Sigmoid colon (tissue), 7 donors: ENCODE measurements around the gene TMEM59. TPM values are rescaled to one million over a fixed set of nuclear protein-coding genes. Genes with fewer than 3 reads are reported as not detected.

ENCODE experiments used
- DNase-seq: peaks from one replicate; pipeline ENCODE4 v3.0.0-alpha.2; 2019
- H3K27ac ChIP-seq, 4 donors: fragments of 200-600 bp; sonication (generic); one replicate each; pipeline ENCODE4 v1.5.1; 2016 to 2019; ENCODE audit warnings: mild to moderate bottlenecking in 1 of 4
- H3K27me3 ChIP-seq, 3 donors: fragments of 200-600 bp; sonication (generic); one replicate each; pipeline ENCODE4 v1.5.1; 2019; ENCODE audit warnings: mild to moderate bottlenecking in 1 of 3
- H3K36me3 ChIP-seq, 4 donors: fragments of 200-600 bp; sonication (generic); one replicate each; pipeline ENCODE4 v1.5.1; 2016 to 2019
- H3K4me1 ChIP-seq, 4 donors: fragments of 200-600 bp; sonication (generic); one replicate each; pipeline ENCODE4 v1.5.1; 2017 to 2019
- H3K4me3 ChIP-seq, 4 donors: fragments of 200-600 bp; sonication (generic); one replicate each; pipeline ENCODE4 v1.5.1; 2017 to 2019; ENCODE audit warnings: mild to moderate bottlenecking in 2 of 4, moderate library complexity in 1 of 4
- H3K9me3 ChIP-seq, 4 donors: fragments of 200-600 bp in 3 of 4; sonication (generic) in 3 of 4; one replicate each; pipeline versions ENCODE4 v1.5.1 to v1.6.1; 2013 to 2019
- CTCF ChIP-seq, 4 experiments: fragments of 450-650 bp in 3 of 4; fragments of 200-600 bp in 1 of 4; IDR thresholded peaks; one replicate each; pipeline ENCODE4 v1.5.1; 2016 to 2019; ENCODE audit warnings: antibody characterized with exemption in 4 of 4, mild to moderate bottlenecking in 3 of 4, moderate library complexity in 2 of 4
- EP300 ChIP-seq, 4 donors: sonication (generic); formaldehyde crosslinking; IDR thresholded peaks; one replicate each; pipeline ENCODE4 v1.6.1; 2017; ENCODE audit warnings: antibody characterized with exemption in 4 of 4
- POLR2A ChIP-seq, 2 donors: fragments of 450-650 bp; IDR thresholded peaks; one replicate each; pipeline ENCODE4 v1.6.1; 2016; ENCODE audit warnings: antibody characterized with exemption in 2 of 2, mild to moderate bottlenecking in 2 of 2, moderate library complexity in 2 of 2
- POLR2AphosphoS5 ChIP-seq, 4 donors: sonication (generic); formaldehyde crosslinking; IDR thresholded peaks; one replicate each; pipeline ENCODE4 v1.6.1; 2017; ENCODE audit warnings: antibody characterized with exemption in 4 of 4
- WGBS, 2 donors: extraction: QIAGEN DNeasy Blood & Tissue Kit; methylation state at CpG; one replicate each; pipeline ENCODE4 v1.1.7; 2013; 5-methylcytosine and 5-hydroxymethylcytosine counted together
- intact Hi-C: fragments of 100-400 bp; cut with DNase I; formaldehyde crosslinking; loops from one replicate; pipeline ENCODE4 v1.15.1; 2023
- polyA plus RNA-seq, 3 donors: library from polyadenylated mRNA; stranded (reverse); fragments of 200-250 nt; gene quantifications; one replicate each; pipeline ENCODE4 v1.2.3, GENCODE V29; 2013
- total RNA-seq, 4 donors: library from RNA; depleted of rRNA; stranded (reverse); fragments of >200 nt; gene quantifications; one replicate each; pipeline ENCODE4 v1.1.0, GENCODE V29; 2016
- donor health status: healthy with polysubstance abuse.
- donor health status: Bipolar disorder and iron deficiency.
- donor health status: healthy.

The TMEM59 gene
- total and polyA plus RNA-seq, 7 donors, result 114 to 299 (median 207) TPM

GRCh38 chr1:54018635-54019034 is 34.4 kb downstream of the TMEM59 start:
- no peak for DNase-seq
- H3K27ac ChIP-seq, result no peak overlapping the region
- no peak overlapping the region for H3K4me3 ChIP-seq
- intact Hi-C loops, result no loop called here
- H3K36me3 ChIP-seq, result no peaks in the 10 kb centered on the region
- TF ChIP-seq EP300 (IDR thresholded peaks at IDR 0.05) (no peak), POLR2A (IDR thresholded peaks at IDR 0.05) (no peak), POLR2AphosphoS5 (IDR thresholded peaks at IDR 0.05) (no peak), CTCF (IDR thresholded peaks at IDR 0.05) (no peak)
- H3K4me1 ChIP-seq, result no peaks in the 10 kb centered on the region
- peaks cover 0 to 6% (median 0%) of the 10 kb centered on the region in 3 donors for H3K27me3 ChIP-seq
- H3K9me3 ChIP-seq, result no peaks in the 10 kb centered on the region
- WGBS, 2 donors, result 71 to 80% methylated on average over 5 of the region's 5 CpGs

- DNase-seq, result no peak
- Histone ChIP-seq H3K27ac (no peak within 1 kb of the TSS), H3K27me3 (peaks cover 0 to 12% (median 0%) of the 10 kb centered on the region in 3 donors), H3K4me3 (no peak within 1 kb of the TSS), H3K9me3 (no peaks in the 10 kb centered on the region), H3K36me3 (no peaks in the 10 kb centered on the region), H3K4me1 (no peaks in the 10 kb centered on the region)
- intact Hi-C loops, result no loop called here
- 17 to 55% methylated on average over 6 of the region's 6 CpGs for WGBS, 2 donors
- TF ChIP-seq POLR2AphosphoS5 (IDR thresholded peaks at IDR 0.05) (no peak), CTCF (IDR thresholded peaks at IDR 0.05) (no peak), POLR2A (IDR thresholded peaks at IDR 0.05) (no peak), EP300 (IDR thresholded peaks at IDR 0.05) (no peak)
Observed at GRCh38 chr1:54017979-54018378, 35.0 kb downstream of the TMEM59 start, which contains the start of gene LDLRAD1. LDLRAD1 (minus strand) TSS chr1:54018186; CDS start chr1:54018112, 74 bp downstream.

GRCh38 chr1:54016343-54017282 is 36.4 kb downstream of the TMEM59 start:
- no peak overlapping the region for H3K4me3 ChIP-seq
- no peak for DNase-seq
- intact Hi-C loops, result no loop called here
- no peaks in the 10 kb centered on the region for H3K4me1 ChIP-seq
- no peak for TF ChIP-seq CTCF (IDR thresholded peaks at IDR 0.05)
- no peak for TF ChIP-seq POLR2A (IDR thresholded peaks at IDR 0.05)
- H3K27ac ChIP-seq, result no peak overlapping the region
- H3K27me3 ChIP-seq, result peaks cover 0 to 12% (median 0%) of the 10 kb centered on the region in 3 donors
- 37 to 67% methylated on average over 8 of the region's 8 CpGs for WGBS, 2 donors
- no peaks in the 10 kb centered on the region for H3K9me3 ChIP-seq
- H3K36me3 ChIP-seq, result no peaks in the 10 kb centered on the region

- intact Hi-C loops, result no loop called here
- no peaks in the 10 kb centered on the region for H3K36me3 ChIP-seq
- H3K4me3 ChIP-seq, result no peak overlapping the region
- TF ChIP-seq CTCF (IDR thresholded peaks at IDR 0.05), result no peak
- TF ChIP-seq EP300 (IDR thresholded peaks at IDR 0.05), result no peak
- no peak for TF ChIP-seq POLR2AphosphoS5 (IDR thresholded peaks at IDR 0.05)
- no peak for TF ChIP-seq POLR2A (IDR thresholded peaks at IDR 0.05)
- 73 to 77% methylated on average over 17 of the region's 17 CpGs for WGBS, 2 donors
- DNase-seq, result no peak
- H3K9me3 ChIP-seq, result no peaks in the 10 kb centered on the region
- H3K27ac ChIP-seq, result no peak overlapping the region
- peaks cover 0 to 12% (median 0%) of the 10 kb centered on the region in 3 donors for H3K27me3 ChIP-seq
- H3K4me1 ChIP-seq, result no peaks in the 10 kb centered on the region
Observed at GRCh38 chr1:54014009-54014629, 38.9 kb downstream of the TMEM59 start.
